Inferior parietal cortex (tissue), 1 donor: ENCODE results near the gene PDK1.
"Not testable (repeated sequence)": the region's sequence is repeated elsewhere in the genome, so short reads cannot be mapped to it uniquely, and the experiment has no call there.

Experiments
- DNase-seq: peaks from one replicate; pipeline ENCODE4 v3.0.0-alpha.2; 2016; ENCODE audit errors: extremely low spot score

The PDK1 gene

GRCh38 chr2:172555522-172556283 is at the start of gene PDK1:
PDK1 (plus strand) TSS chr2:172556090; CDS start chr2:172556151, 61 bp downstream.
- DNase-seq = peak; percentile 85

GRCh38 chr2:172507199-172507598 is 48.7 kb upstream of the PDK1 start:
- no peak for DNase-seq

- DNase-seq = no peak
Measured at GRCh38 chr2:172510088-172510487, 45.8 kb upstream of the PDK1 start.

- no peak for DNase-seq
Measured at GRCh38 chr2:172510548-172510947, 45.3 kb upstream of the PDK1 start.

- DNase-seq = no peak
Measured at GRCh38 chr2:172512810-172513523, 42.9 kb upstream of the PDK1 start.

- no peak for DNase-seq
Measured at GRCh38 chr2:172513524-172513900, 42.4 kb upstream of the PDK1 start.

- DNase-seq = peak; percentile 9
Measured at GRCh38 chr2:172513935-172514586, 41.8 kb upstream of the PDK1 start.

- DNase-seq = no peak
Measured at GRCh38 chr2:172516299-172516698, 39.6 kb upstream of the PDK1 start.

GRCh38 chr2:172518995-172519394 is 36.9 kb upstream of the PDK1 start:
- DNase-seq = no peak

- no peak for DNase-seq
Measured at GRCh38 chr2:172525601-172526000, 30.3 kb upstream of the PDK1 start.

GRCh38 chr2:172531309-172531708 is 24.6 kb upstream of the PDK1 start:
- no peak for DNase-seq

- DNase-seq = not testable (repeated sequence)
Measured at GRCh38 chr2:172532461-172532860, 23.4 kb upstream of the PDK1 start.

GRCh38 chr2:172533687-172534086 is 22.2 kb upstream of the PDK1 start:
- DNase-seq = no peak

GRCh38 chr2:172535119-172535518 is 20.8 kb upstream of the PDK1 start:
- no peak for DNase-seq

- not testable (repeated sequence) for DNase-seq
Measured at GRCh38 chr2:172537851-172538250, 18.0 kb upstream of the PDK1 start.

- no peak for DNase-seq
Measured at GRCh38 chr2:172539767-172540166, 16.1 kb upstream of the PDK1 start.

- no peak for DNase-seq
Measured at GRCh38 chr2:172540421-172540820, 15.5 kb upstream of the PDK1 start.

GRCh38 chr2:172545408-172546075 is 10.3 kb upstream of the PDK1 start:
- DNase-seq = no peak

- no peak for DNase-seq
Measured at GRCh38 chr2:172549131-172549530, 6.8 kb upstream of the PDK1 start.

GRCh38 chr2:172549802-172550201 is 6.1 kb upstream of the PDK1 start:
- not testable (repeated sequence) for DNase-seq

- no peak for DNase-seq
Measured at GRCh38 chr2:172550419-172550818, 5.5 kb upstream of the PDK1 start.

GRCh38 chr2:172551271-172551670 is 4.6 kb upstream of the PDK1 start:
- no peak for DNase-seq
